Activated naive CD8-positive, alpha-beta T cell treated with anti-CD3 and anti-CD28 coated beads, Interleukin-2, amount 50 U/mL, for 24 hours (primary cell): ENCODE results near the gene KDM2A.
"Not testable (repeated sequence)": the region's sequence is repeated elsewhere in the genome, so short reads cannot be mapped to it uniquely, and the experiment has no call there.

Experiments
- ATAC-seq: fragments of 150-1000 bp; cut with Tn5 transposase; one replicate; pipeline ENCODE4 v1.10.0; 2021
- DNase-seq: peaks from one replicate; pipeline ENCODE4 v3.0.0; 2021
- H3K27ac Mint-ChIP-seq: one replicate; pipeline ENCODE4 v1.8.0; 2021; ENCODE audit warnings: mild to moderate bottlenecking, mixed read lengths
- H3K27me3 Mint-ChIP-seq: one replicate; pipeline ENCODE4 v1.8.0; 2021; ENCODE audit warnings: mixed read lengths
- H3K36me3 Mint-ChIP-seq: one replicate; pipeline ENCODE4 v1.8.0; 2021; ENCODE audit warnings: low read depth, mixed read lengths
- H3K4me1 Mint-ChIP-seq: one replicate; pipeline ENCODE4 v1.8.0; 2021; ENCODE audit warnings: mixed read lengths
- H3K4me3 Mint-ChIP-seq: one replicate; pipeline ENCODE4 v1.8.0; 2021; ENCODE audit warnings: mild to moderate bottlenecking, moderate library complexity, mixed read lengths
- H3K9me3 Mint-ChIP-seq: one replicate; pipeline ENCODE4 v1.8.0; 2021; ENCODE audit warnings: mixed read lengths

KDM2A gene

GRCh38 chr11:67126986-67127385, 7.9 kb downstream of the KDM2A start:
- DNase-seq (no peak), ATAC-seq (no peak)
- no peak overlapping the region for H3K4me3 Mint-ChIP-seq
- H3K27me3 Mint-ChIP-seq, result no peaks in the 10 kb centered on the region
- H3K36me3 Mint-ChIP-seq, result peaks cover 32% of the 10 kb centered on the region
- no peaks in the 10 kb centered on the region for H3K9me3 Mint-ChIP-seq
- no peak overlapping the region for H3K27ac Mint-ChIP-seq
- peaks cover 15% of the 10 kb centered on the region for H3K4me1 Mint-ChIP-seq

DNA sequence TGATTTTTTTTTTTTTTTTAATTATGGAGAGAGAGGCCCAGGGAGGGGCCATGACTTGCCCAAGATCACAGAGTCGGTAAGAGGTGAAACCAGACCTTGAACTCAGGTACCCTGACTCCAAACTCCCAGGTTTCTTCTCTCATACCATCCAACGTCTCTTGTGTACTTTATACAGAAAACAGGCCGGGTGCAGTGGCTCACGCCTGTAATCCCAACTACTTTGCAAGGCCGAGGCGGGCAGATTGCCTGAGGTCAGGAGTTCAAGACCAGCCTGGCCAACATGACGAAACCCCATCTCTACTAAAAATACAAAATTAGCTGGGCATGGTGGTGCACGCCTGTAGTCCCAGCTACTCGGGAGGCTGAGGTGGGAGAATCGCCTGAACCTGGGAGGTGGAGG, 11.8 kb downstream of the KDM2A start:
- not testable (repeated sequence) for H3K27me3 Mint-ChIP-seq, ATAC-seq, DNase-seq, H3K4me1 Mint-ChIP-seq, H3K27ac Mint-ChIP-seq, H3K9me3 Mint-ChIP-seq, H3K4me3 Mint-ChIP-seq
- peaks cover 40% of the 10 kb centered on the region for H3K36me3 Mint-ChIP-seq

DNA sequence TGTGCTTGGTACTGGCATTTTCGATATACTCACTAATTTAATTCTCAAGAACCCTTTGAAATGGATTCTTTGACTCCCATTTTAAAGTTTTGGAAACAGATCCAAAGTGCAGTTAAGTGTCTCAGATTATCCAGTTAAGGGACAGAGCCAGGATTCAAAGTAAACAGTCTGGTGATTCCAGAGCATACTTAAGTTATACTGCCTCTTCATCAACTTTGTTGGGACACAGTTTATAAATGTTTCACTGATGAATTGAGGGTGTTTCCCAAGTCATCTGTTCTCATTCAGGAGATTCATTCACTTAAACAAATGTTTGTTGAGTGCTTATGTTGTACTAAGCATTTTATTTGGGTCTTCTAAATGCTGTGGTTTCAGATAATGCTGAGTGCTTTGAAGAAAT, 17.1 kb downstream of the KDM2A start:
- Mint-ChIP-seq H3K4me3 (no peak overlapping the region), H3K27me3 (no peaks in the 10 kb centered on the region), H3K36me3 (peaks cover 51% of the 10 kb centered on the region), H3K9me3 (no peaks in the 10 kb centered on the region), H3K27ac (no peak overlapping the region), H3K4me1 (no peaks in the 10 kb centered on the region)
- DNase-seq (no peak), ATAC-seq (no peak)

DNA sequence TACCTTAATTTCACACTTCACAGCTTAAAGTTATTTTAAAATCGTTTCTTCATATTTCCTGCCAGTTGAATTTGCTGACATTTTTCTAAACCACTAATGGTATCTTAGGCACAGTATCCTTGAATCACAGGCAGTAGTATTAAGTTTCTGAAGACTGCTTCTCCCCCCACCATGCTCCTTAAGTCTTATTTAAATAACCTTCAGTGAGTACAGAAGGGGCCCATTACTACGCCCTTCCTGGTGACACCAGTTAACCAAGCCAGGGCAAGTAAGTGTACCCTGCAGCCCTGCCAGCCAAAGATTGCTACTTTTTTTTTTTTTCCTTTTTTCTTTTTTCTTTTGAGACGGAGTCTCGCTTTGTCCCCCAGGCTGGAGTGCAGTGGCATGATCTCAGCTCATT, 19.9 kb downstream of the KDM2A start:
- H3K27ac Mint-ChIP-seq, result no peak overlapping the region
- no peaks in the 10 kb centered on the region for H3K27me3 Mint-ChIP-seq
- peaks cover 41% of the 10 kb centered on the region for H3K36me3 Mint-ChIP-seq
- no peaks in the 10 kb centered on the region for H3K9me3 Mint-ChIP-seq
- ATAC-seq (no peak), DNase-seq (no peak)
- H3K4me3 Mint-ChIP-seq, result no peak overlapping the region
- no peaks in the 10 kb centered on the region for H3K4me1 Mint-ChIP-seq

- H3K4me3 Mint-ChIP-seq, result no peak overlapping the region
- DNase-seq, result no peak
- H3K27me3 Mint-ChIP-seq, result no peaks in the 10 kb centered on the region
- H3K4me1 Mint-ChIP-seq, result peaks cover 4% of the 10 kb centered on the region
- peaks cover 30% of the 10 kb centered on the region for H3K36me3 Mint-ChIP-seq
- ATAC-seq, result no peak
- no peaks in the 10 kb centered on the region for H3K9me3 Mint-ChIP-seq
- H3K27ac Mint-ChIP-seq, result no peak overlapping the region
These were observed 27.6 kb downstream of the KDM2A start for GRCh38 chr11:67146516-67147226.

GRCh38 chr11:67153971-67154370, 34.9 kb downstream of the KDM2A start:
- no peaks in the 10 kb centered on the region for H3K27me3 Mint-ChIP-seq
- H3K9me3 Mint-ChIP-seq, result no peaks in the 10 kb centered on the region
- no peak for DNase-seq
- peaks cover 8% of the 10 kb centered on the region for H3K4me1 Mint-ChIP-seq
- ATAC-seq, result no peak
- H3K27ac Mint-ChIP-seq, result no peak overlapping the region
- H3K4me3 Mint-ChIP-seq, result no peak overlapping the region
- H3K36me3 Mint-ChIP-seq, result peaks cover 19% of the 10 kb centered on the region

- Mint-ChIP-seq H3K27ac (no peak overlapping the region), H3K4me1 (peaks cover 9% of the 10 kb centered on the region), H3K4me3 (no peak overlapping the region), H3K9me3 (no peaks in the 10 kb centered on the region), H3K36me3 (peaks cover 16% of the 10 kb centered on the region), H3K27me3 (no peaks in the 10 kb centered on the region)
- no peak for DNase-seq
- ATAC-seq, result no peak
These were observed 35.7 kb downstream of the KDM2A start for GRCh38 chr11:67154726-67155125.

DNA sequence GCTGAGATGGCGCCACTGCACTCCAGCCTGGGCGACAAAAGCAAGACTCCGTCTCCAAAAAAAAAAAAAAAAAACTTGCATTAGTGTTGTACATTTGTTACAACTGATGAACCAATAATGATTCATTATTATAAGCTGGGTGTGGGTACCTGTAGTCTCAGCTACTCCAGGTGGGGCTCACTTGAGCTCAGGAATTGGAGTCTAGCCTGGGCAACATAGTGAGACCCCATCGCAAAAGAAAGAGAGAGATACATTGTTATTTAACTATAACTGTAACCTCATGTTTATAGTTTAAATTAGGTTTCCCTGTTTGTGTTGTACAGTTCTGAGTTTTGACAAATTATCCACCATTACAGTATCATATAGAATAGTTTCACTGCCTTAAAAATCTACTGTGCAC, 38.6 kb downstream of the KDM2A start:
- ATAC-seq (no peak), DNase-seq (no peak)
- no peak overlapping the region for H3K4me3 Mint-ChIP-seq
- no peak overlapping the region for H3K27ac Mint-ChIP-seq
- peaks cover 8% of the 10 kb centered on the region for H3K36me3 Mint-ChIP-seq
- H3K9me3 Mint-ChIP-seq, result no peaks in the 10 kb centered on the region
- no peaks in the 10 kb centered on the region for H3K27me3 Mint-ChIP-seq
- peaks cover 29% of the 10 kb centered on the region for H3K4me1 Mint-ChIP-seq

- no peaks in the 10 kb centered on the region for H3K27me3 Mint-ChIP-seq
- no peak overlapping the region for H3K27ac Mint-ChIP-seq
- DNase-seq, result no peak
- H3K4me3 Mint-ChIP-seq, result no peak overlapping the region
- peaks cover 33% of the 10 kb centered on the region for H3K4me1 Mint-ChIP-seq
- H3K9me3 Mint-ChIP-seq, result no peaks in the 10 kb centered on the region
- H3K36me3 Mint-ChIP-seq, result peaks cover 9% of the 10 kb centered on the region
- no peak for ATAC-seq
These were observed 39.2 kb downstream of the KDM2A start for GRCh38 chr11:67158221-67158620.

GRCh38 chr11:67160045-67160444, 41.0 kb downstream of the KDM2A start:
- no peak overlapping the region for H3K27ac Mint-ChIP-seq
- H3K36me3 Mint-ChIP-seq, result peaks cover 15% of the 10 kb centered on the region
- no peak for ATAC-seq
- H3K9me3 Mint-ChIP-seq, result no peaks in the 10 kb centered on the region
- H3K4me3 Mint-ChIP-seq, result no peak overlapping the region
- H3K4me1 Mint-ChIP-seq, result peaks cover 37% of the 10 kb centered on the region
- no peaks in the 10 kb centered on the region for H3K27me3 Mint-ChIP-seq
- no peak for DNase-seq

- Mint-ChIP-seq H3K4me1 (peaks cover 46% of the 10 kb centered on the region), H3K36me3 (peaks cover 18% of the 10 kb centered on the region), H3K4me3 (no peak overlapping the region), H3K9me3 (no peaks in the 10 kb centered on the region), H3K27me3 (no peaks in the 10 kb centered on the region), H3K27ac (peak overlapping the region; percentile 52)
- DNase-seq (no peak), ATAC-seq (no peak)
These were observed 42.1 kb downstream of the KDM2A start for GRCh38 chr11:67160872-67161783.

DNA sequence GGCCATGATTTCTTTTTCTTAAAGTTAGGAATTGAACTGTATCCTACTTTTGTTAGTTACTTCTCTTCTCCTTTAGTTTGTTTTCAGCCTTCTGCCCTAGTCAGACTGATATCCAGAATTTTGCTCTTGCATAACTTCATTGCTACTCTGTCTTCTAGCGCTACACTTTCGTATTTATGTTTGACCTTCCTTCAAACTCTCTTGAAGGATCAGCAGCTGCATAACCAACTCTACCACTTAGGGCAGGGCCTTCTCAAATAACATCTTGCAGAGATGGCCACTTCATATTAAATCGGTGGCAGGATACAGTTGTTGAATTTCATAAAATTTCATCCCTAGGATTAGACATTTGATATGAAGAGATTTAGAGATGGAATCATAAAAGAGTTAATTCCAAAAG, 43.9 kb downstream of the KDM2A start:
- Mint-ChIP-seq H3K9me3 (no peaks in the 10 kb centered on the region), H3K4me3 (no peak overlapping the region), H3K27me3 (no peaks in the 10 kb centered on the region), H3K4me1 (peaks cover 50% of the 10 kb centered on the region), H3K27ac (peak overlapping the region; percentile 5), H3K36me3 (peaks cover 18% of the 10 kb centered on the region)
- no peak for ATAC-seq
- DNase-seq, result no peak

DNA sequence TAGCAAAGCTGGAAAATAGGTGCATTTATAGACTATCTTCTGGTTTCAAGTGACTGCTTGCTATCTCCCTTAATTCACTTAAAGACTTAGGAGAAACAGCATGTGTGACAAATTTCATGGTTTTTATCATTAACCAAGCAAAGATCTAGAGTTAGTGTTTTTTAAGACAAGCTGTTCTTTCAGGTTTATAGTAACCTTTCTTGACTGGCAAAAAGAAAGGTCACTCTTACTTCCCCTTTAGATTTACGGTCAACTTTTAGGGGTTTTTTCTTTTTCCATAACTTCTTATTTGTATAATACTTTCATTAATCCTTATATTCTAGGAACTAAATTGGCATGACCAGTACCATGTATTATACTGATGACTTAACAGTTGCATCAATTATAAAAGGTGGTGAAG, 46.6 kb downstream of the KDM2A start:
- peaks cover 42% of the 10 kb centered on the region for H3K4me1 Mint-ChIP-seq
- peak overlapping the region; percentile 76 for H3K27ac Mint-ChIP-seq
- H3K36me3 Mint-ChIP-seq, result peaks cover 18% of the 10 kb centered on the region
- H3K9me3 Mint-ChIP-seq, result no peaks in the 10 kb centered on the region
- H3K27me3 Mint-ChIP-seq, result no peaks in the 10 kb centered on the region
- DNase-seq, result no peak
- no peak for ATAC-seq
- no peak overlapping the region for H3K4me3 Mint-ChIP-seq

DNA sequence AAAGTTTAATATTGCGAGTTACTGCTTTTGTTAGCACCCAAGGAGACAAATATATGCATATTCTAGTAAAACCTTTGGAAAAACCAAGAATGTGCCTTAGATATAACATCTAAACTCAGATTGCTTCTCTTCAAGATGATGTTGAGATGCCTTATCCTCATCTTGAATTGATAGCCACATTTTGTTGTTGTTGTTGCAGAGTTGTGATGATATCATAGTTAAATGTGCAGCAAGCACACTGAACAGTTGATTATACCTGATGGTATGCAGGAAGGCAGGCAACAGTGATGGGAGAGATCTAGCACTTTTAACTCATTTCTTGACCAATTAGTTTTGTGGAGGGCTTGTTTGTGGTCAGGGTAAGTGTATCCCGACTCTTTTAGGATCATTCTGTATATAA, 48.0 kb downstream of the KDM2A start:
- Mint-ChIP-seq H3K27ac (no peak overlapping the region), H3K4me1 (peaks cover 30% of the 10 kb centered on the region), H3K27me3 (no peaks in the 10 kb centered on the region), H3K9me3 (no peaks in the 10 kb centered on the region), H3K4me3 (no peak overlapping the region), H3K36me3 (peaks cover 21% of the 10 kb centered on the region)
- ATAC-seq (no peak), DNase-seq (no peak)

DNA sequence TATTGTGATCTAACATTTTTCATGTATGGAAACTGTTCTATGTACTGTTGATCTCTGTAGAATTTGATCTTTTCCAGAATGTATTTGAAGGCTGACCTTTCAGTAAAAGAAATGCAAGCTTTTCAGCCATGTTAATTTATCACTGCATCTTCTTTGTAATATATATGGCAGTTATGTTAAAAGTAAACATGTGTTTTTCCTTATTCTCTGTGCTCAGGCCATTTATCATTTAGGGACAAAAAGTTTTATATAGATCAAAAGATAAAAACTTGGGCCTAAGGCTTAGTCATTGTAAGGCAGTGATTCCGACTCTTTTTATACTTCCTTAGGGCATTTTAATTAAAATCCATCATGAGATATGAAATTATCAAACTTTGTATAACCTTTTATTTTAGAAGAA, 48.7 kb downstream of the KDM2A start:
- Mint-ChIP-seq H3K36me3 (peaks cover 22% of the 10 kb centered on the region), H3K4me1 (peaks cover 30% of the 10 kb centered on the region), H3K27me3 (no peaks in the 10 kb centered on the region), H3K4me3 (no peak overlapping the region), H3K27ac (no peak overlapping the region), H3K9me3 (no peaks in the 10 kb centered on the region)
- ATAC-seq (no peak), DNase-seq (no peak)
